GM12878 (cell line): ENCODE measurements around the gene HINFP. TPM values are rescaled to one million over a fixed set of nuclear protein-coding genes. Genes with fewer than 3 reads are reported as not detected.

ENCODE experiments used
- ATAC-seq: fragments of 200-7000 bp; cut with Tn5 transposase; 3 replicates; pipeline ENCODE4 v1.9.1; 2020; ENCODE audit warnings: mild to moderate bottlenecking, moderate library complexity
- BruUV-seq: library from RNA; stranded (reverse); fragments of 400-500 nt; replicated peaks from 2 replicates; lab custom pipeline; 2021; lab: Mats Ljungman, UMichigan
- CTCF ChIA-PET: fragments of 300-600 bp; sonication (Branson Sonifier 250); formaldehyde crosslinking; extraction: SDS; loops from one replicate; lab custom pipeline; 2021; ENCODE audit warnings: inconsistent platforms; lab: Yijun Ruan, JAX
- POLR2A ChIA-PET: fragments of 350-600 bp; formaldehyde crosslinking; extraction: SDS; loops from one replicate; lab custom pipeline; 2021; ENCODE audit warnings: inconsistent platforms; lab: Charles Lee
- RAD21 ChIA-PET: fragments of 300-600 bp; sonication (Branson Sonifier 250); formaldehyde crosslinking; loops from one replicate; lab custom pipeline; 2023; ENCODE audit warnings: antibody characterized with exemption; ENCODE audit not compliant: unreplicated experiment; lab: Charles Lee
- SMC1A ChIA-PET: fragments of 300-600 bp; sonication (Branson Sonifier 250); formaldehyde crosslinking; loops from one replicate; lab custom pipeline; 2023; ENCODE audit not compliant: unreplicated experiment, uncharacterized antibody; lab: Charles Lee
- DNase-seq: peaks from one replicate; pipeline ENCODE4 v3.0.0-alpha.2; 2011; ENCODE audit warnings: low read depth, low spot score
- FAIRE-seq: peaks from 3 replicates; lab custom pipeline; 2011; peaks lifted over from hg19 to GRCh38; lab: Jason Lieb, UNC
- H2AFZ ChIP-seq: 2 replicates; pipeline ENCODE4 v1.6.0; 2011; ENCODE audit warnings: low read depth, low read length, control low read depth; ENCODE audit not compliant: control insufficient read depth
- H3K27ac ChIP-seq: 2 replicates; pipeline ENCODE4 v1.5.1; 2011; ENCODE audit warnings: control low read depth; ENCODE audit not compliant: control insufficient read depth, insufficient read depth
- H3K27me3 ChIP-seq, 2 experiments: replicated peaks in 1 of 2; 2 replicates each; pipeline versions ENCODE4 v1.6.0 to v1.6.1; 2011; ENCODE audit warnings: low read length in 1 of 2; ENCODE audit not compliant: control insufficient read depth in 2 of 2, insufficient read depth in 2 of 2
- H3K36me3 ChIP-seq, 2 experiments: 2 replicates each; pipeline ENCODE4 v1.5.1; 2011; ENCODE audit warnings: low read length in 1 of 2; ENCODE audit not compliant: control insufficient read depth in 2 of 2, insufficient read depth in 2 of 2
- H3K4me1 ChIP-seq: 2 replicates; pipeline ENCODE4 v1.6.1; 2011; ENCODE audit warnings: mild to moderate bottlenecking, low read length, moderate library complexity, mixed read lengths; ENCODE audit not compliant: control insufficient read depth, insufficient read depth
- H3K4me2 ChIP-seq: 2 replicates; pipeline ENCODE4 v1.6.0; 2011; ENCODE audit warnings: control low read depth; ENCODE audit not compliant: control insufficient read depth, insufficient read depth
- H3K4me3 ChIP-seq: fragments of 200-600 bp; sonication (generic); 2 replicates; pipeline ENCODE4 v1.5.1; 2016
- H3K79me2 ChIP-seq: 2 replicates; pipeline ENCODE4 v1.6.0; 2011; ENCODE audit warnings: low read length; ENCODE audit not compliant: control insufficient read depth, insufficient read depth
- H3K9ac ChIP-seq: 2 replicates; pipeline ENCODE4 v1.8.0; 2011; ENCODE audit warnings: low read length, control low read depth, mixed read lengths; ENCODE audit not compliant: control insufficient read depth, insufficient read depth
- H3K9me3 ChIP-seq: replicated peaks from 3 replicates; pipeline ENCODE4 v1.5.1; 2011; ENCODE audit warnings: mild to moderate bottlenecking, low read length; ENCODE audit not compliant: control insufficient read depth, insufficient read depth
- H4K20me1 ChIP-seq: 2 replicates; pipeline ENCODE4 v1.6.0; 2011; ENCODE audit not compliant: control insufficient read depth, insufficient read depth
- BACH1 ChIP-seq: fragments of 450-650 bp; IDR thresholded peaks from 2 replicates; pipeline ENCODE4 v1.6.1; 2017; ENCODE audit warnings: mild to moderate bottlenecking, borderline replicate concordance
- BMI1 ChIP-seq: fragments of 450-650 bp; IDR thresholded peaks from 2 replicates; pipeline ENCODE4 v1.6.1; 2016; ENCODE audit warnings: mild to moderate bottlenecking, moderate library complexity, borderline replicate concordance
- BRCA1 ChIP-seq: IDR thresholded peaks from 2 replicates; pipeline ENCODE4 v1.6.1; 2011; ENCODE audit warnings: low read depth, low read length, improper control_type of control experiment
- CBX3 ChIP-seq: fragments of 200-600 bp; sonication (generic); IDR thresholded peaks from 2 replicates; pipeline ENCODE4 v1.6.1; 2016; ENCODE audit warnings: low read depth, borderline replicate concordance
- CHD2 ChIP-seq: IDR thresholded peaks from 2 replicates; pipeline ENCODE4 v1.6.1; 2011; ENCODE audit warnings: low read depth, low read length, improper control_type of control experiment, borderline replicate concordance
- CTCF ChIP-seq, 3 experiments: IDR thresholded peaks in 2 of 3; conservative IDR thresholded peaks in 1 of 3; 2 replicates each; pipeline ENCODE4 v1.5.1; 2011; ENCODE audit warnings: low read depth in 3 of 3, low read length in 3 of 3, mild to moderate bottlenecking in 3 of 3, control low read depth in 2 of 3, moderate library complexity in 2 of 3, inconsistent platforms in 1 of 3, mixed read lengths in 1 of 3; ENCODE audit not compliant: control insufficient read depth in 2 of 3, insufficient read depth in 1 of 3; ENCODE audit errors: extremely low read depth in 1 of 3
- MYB ChIP-seq: fragments of 150-350 bp; IDR thresholded peaks from 2 replicates; pipeline ENCODE4 v1.6.1; 2014; ENCODE audit warnings: mild to moderate bottlenecking, low read depth, low read length, borderline replicate concordance
- NBN ChIP-seq: fragments of 450-650 bp; IDR thresholded peaks from 2 replicates; pipeline ENCODE4 v1.6.1; 2016
- RUNX3 ChIP-seq: IDR thresholded peaks from 2 replicates; pipeline ENCODE4 v1.6.1; 2012; ENCODE audit warnings: low read length, inconsistent platforms
- SMARCA5 ChIP-seq: fragments of 450-650 bp; IDR thresholded peaks from 2 replicates; pipeline ENCODE4 v1.6.1; 2017; ENCODE audit warnings: mild to moderate bottlenecking
- STAT3 ChIP-seq: IDR thresholded peaks from 2 replicates; pipeline ENCODE4 v1.6.1; 2011; ENCODE audit warnings: low read depth, low read length, improper control_type of control experiment
- SUZ12 ChIP-seq: fragments of 200-600 bp; sonication (generic); IDR thresholded peaks from one replicate; pipeline ENCODE4 v1.6.1; 2018; ENCODE audit warnings: antibody characterized with exemption, mild to moderate bottlenecking; ENCODE audit not compliant: unreplicated experiment
- WGBS: methylation state at CpG from one replicate; pipeline ENCODE4 v1.1.6; 2016; ENCODE audit warnings: low lambda C conversion rate; ENCODE audit not compliant: insufficient replicate concordance, insufficient coverage; ENCODE audit errors: missing lambda C conversion rate; 5-methylcytosine and 5-hydroxymethylcytosine counted together
- in situ Hi-C: fragments of 300-500 bp; cut with MboI; formaldehyde crosslinking; loops from 9 replicates; pipeline ENCODE4 v1.14.3; 2018; ENCODE audit warnings: mixed read lengths
- intact Hi-C: fragments of 100-400 bp; cut with micrococcal nuclease; formaldehyde crosslinking; loops from one replicate; pipeline ENCODE4 v1.14.2; 2022; ENCODE audit not compliant: unreplicated experiment
- polyA plus RNA-seq, 11 experiments: library from polyadenylated mRNA; depleted of rRNA in 4 of 11; unstranded in 6 of 11; stranded (reverse) in 5 of 11; fragments of >200 nt; fragmentation: Nextera tagmentation in 4 of 11; fragmentation: Illumina TruSeq in 1 of 11; extraction: Ambion mirVana in 4 of 11; extraction: Trizol in 1 of 11; gene quantifications; 1 replicate in 1 of 11; 2 replicates in 10 of 11; pipeline versions ENCODE4 v1.2.1 to v1.2.3, GENCODE V29; 2011 to 2016; ENCODE audit warnings: inconsistent platforms in 2 of 11, missing spikeins in 2 of 11, low read depth in 1 of 11
- total RNA-seq, 4 experiments: library from RNA; depleted of rRNA in 3 of 4; stranded (reverse); fragments of >200 nt in 3 of 4; fragmentation: Illumina TruSeq in 1 of 4; extraction: Trizol in 1 of 4; gene quantifications; 2 replicates each; pipeline versions ENCODE4 v1.2.1 to v1.2.3, GENCODE V29; 2013 to 2021
- TF ChIP-seq, protein P1 (sequence below): fragments of 450-650 bp; IDR thresholded peaks from 2 replicates; pipeline ENCODE4 v1.6.1; 2016; ENCODE audit warnings: mild to moderate bottlenecking, moderate library complexity, borderline replicate concordance
- TF ChIP-seq, protein P2 (sequence below): fragments of 450-650 bp; IDR thresholded peaks from 2 replicates; pipeline ENCODE4 v1.6.1; 2017; ENCODE audit warnings: low read depth, mild to moderate bottlenecking, moderate library complexity

HINFP gene
- total and polyA plus RNA-seq, 10 of the 15 experiments (the other 5 are each of a cell fraction or from before 2014, with no cell fraction given): 13.1 to 26.3 (median 18.6) TPM

GRCh38 chr11:119087123-119087522 lies 34.3 kb upstream of the HINFP start:
- Histone ChIP-seq H3K4me3 (no peak overlapping the region), H3K79me2 (peaks cover 14% of the 10 kb centered on the region), H3K36me3 (peaks cover 2 to 3% of the 10 kb centered on the region in 2 experiments), H3K27ac (no peak overlapping the region), H3K4me1 (peaks cover 12% of the 10 kb centered on the region), H3K4me2 (no peak overlapping the region), H3K9ac (no peak overlapping the region), H4K20me1 (no peaks in the 10 kb centered on the region), H3K9me3 (no peaks in the 10 kb centered on the region), H2AFZ (no peak overlapping the region), H3K27me3 (no peaks in the 10 kb centered on the region)
- FAIRE-seq: no peak
- in situ Hi-C loops: no loop called here
- no peak for DNase-seq
- BruUV-seq: no TSS peak
- WGBS: 96% methylated on average over 5 of the region's 6 CpGs
- ChIA-PET CTCF (no interaction called here), SMC1A (no interaction called here), RAD21 (no interaction called here), POLR2A (interaction anchor here (0.6 to 5.4 kb wide), 6 partner anchors 10 to 505 kb away, joined by 3 to 69 read pairs (median 7); partner anchors contain the start of genes RPS25, TRAPPC4 and VPS11)
- TF ChIP-seq RUNX3: no peak
- no peak for TF ChIP-seq NBN
- no peak for TF ChIP-seq SMARCA5
- TF ChIP-seq, protein P1, sequence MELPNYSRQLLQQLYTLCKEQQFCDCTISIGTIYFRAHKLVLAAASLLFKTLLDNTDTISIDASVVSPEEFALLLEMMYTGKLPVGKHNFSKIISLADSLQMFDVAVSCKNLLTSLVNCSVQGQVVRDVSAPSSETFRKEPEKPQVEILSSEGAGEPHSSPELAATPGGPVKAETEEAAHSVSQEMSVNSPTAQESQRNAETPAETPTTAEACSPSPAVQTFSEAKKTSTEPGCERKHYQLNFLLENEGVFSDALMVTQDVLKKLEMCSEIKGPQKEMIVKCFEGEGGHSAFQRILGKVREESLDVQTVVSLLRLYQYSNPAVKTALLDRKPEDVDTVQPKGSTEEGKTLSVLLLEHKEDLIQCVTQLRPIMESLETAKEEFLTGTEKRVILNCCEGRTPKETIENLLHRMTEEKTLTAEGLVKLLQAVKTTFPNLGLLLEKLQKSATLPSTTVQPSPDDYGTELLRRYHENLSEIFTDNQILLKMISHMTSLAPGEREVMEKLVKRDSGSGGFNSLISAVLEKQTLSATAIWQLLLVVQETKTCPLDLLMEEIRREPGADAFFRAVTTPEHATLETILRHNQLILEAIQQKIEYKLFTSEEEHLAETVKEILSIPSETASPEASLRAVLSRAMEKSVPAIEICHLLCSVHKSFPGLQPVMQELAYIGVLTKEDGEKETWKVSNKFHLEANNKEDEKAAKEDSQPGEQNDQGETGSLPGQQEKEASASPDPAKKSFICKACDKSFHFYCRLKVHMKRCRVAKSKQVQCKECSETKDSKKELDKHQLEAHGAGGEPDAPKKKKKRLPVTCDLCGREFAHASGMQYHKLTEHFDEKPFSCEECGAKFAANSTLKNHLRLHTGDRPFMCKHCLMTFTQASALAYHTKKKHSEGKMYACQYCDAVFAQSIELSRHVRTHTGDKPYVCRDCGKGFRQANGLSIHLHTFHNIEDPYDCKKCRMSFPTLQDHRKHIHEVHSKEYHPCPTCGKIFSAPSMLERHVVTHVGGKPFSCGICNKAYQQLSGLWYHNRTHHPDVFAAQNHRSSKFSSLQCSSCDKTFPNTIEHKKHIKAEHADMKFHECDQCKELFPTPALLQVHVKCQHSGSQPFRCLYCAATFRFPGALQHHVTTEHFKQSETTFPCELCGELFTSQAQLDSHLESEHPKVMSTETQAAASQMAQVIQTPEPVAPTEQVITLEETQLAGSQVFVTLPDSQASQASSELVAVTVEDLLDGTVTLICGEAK: no peak
- no peak for TF ChIP-seq STAT3
- no peak for TF ChIP-seq BRCA1
- no peak for TF ChIP-seq BACH1
- TF ChIP-seq CTCF (IDR thresholded peaks at IDR 0.05 in 2 of 3, conservative IDR thresholded peaks at IDR 0.05 in 1 of 3; ENCODE audit: control insufficient read depth in 2 of 3, extremely low read depth in 1 of 3, insufficient read depth in 1 of 3, low read depth in 3 of 3, low read length in 3 of 3): no peak
- TF ChIP-seq, protein P2, sequence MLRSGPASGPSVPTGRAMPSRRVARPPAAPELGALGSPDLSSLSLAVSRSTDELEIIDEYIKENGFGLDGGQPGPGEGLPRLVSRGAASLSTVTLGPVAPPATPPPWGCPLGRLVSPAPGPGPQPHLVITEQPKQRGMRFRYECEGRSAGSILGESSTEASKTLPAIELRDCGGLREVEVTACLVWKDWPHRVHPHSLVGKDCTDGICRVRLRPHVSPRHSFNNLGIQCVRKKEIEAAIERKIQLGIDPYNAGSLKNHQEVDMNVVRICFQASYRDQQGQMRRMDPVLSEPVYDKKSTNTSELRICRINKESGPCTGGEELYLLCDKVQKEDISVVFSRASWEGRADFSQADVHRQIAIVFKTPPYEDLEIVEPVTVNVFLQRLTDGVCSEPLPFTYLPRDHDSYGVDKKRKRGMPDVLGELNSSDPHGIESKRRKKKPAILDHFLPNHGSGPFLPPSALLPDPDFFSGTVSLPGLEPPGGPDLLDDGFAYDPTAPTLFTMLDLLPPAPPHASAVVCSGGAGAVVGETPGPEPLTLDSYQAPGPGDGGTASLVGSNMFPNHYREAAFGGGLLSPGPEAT: no peak
- no peak for TF ChIP-seq CBX3
- TF ChIP-seq BMI1: no peak
- TF ChIP-seq MYB: no peak
- no peak for TF ChIP-seq SUZ12
- no peak for TF ChIP-seq CHD2
- no peak for ATAC-seq
- intact Hi-C loops: no loop called here
